22Rv1 (cell line): Measurements from ENCODE around the gene RICTOR.
A peak's percentile ranks its signal among the peaks of the same experiment; 100 is the strongest.

ENCODE experiments used
- H3K27ac ChIP-seq: fragments of 450-650 bp; 2 replicates; pipeline ENCODE4 v1.5.1; 2017
- ZFX ChIP-seq: fragments of 450-650 bp; IDR thresholded peaks from 2 replicates; pipeline ENCODE4 v1.6.1; 2017; ENCODE audit warnings: antibody characterized with exemption, borderline replicate concordance
- TF ChIP-seq, protein P1 (sequence below): fragments of 450-650 bp; IDR thresholded peaks from 2 replicates; pipeline ENCODE4 v1.5.1; 2017; ENCODE audit warnings: mild to moderate bottlenecking

RICTOR gene

GRCh38 chr5:39079147-39079546 is 4.9 kb upstream of the RICTOR start:
- no peak for TF ChIP-seq ZFX
- TF ChIP-seq, protein P1, sequence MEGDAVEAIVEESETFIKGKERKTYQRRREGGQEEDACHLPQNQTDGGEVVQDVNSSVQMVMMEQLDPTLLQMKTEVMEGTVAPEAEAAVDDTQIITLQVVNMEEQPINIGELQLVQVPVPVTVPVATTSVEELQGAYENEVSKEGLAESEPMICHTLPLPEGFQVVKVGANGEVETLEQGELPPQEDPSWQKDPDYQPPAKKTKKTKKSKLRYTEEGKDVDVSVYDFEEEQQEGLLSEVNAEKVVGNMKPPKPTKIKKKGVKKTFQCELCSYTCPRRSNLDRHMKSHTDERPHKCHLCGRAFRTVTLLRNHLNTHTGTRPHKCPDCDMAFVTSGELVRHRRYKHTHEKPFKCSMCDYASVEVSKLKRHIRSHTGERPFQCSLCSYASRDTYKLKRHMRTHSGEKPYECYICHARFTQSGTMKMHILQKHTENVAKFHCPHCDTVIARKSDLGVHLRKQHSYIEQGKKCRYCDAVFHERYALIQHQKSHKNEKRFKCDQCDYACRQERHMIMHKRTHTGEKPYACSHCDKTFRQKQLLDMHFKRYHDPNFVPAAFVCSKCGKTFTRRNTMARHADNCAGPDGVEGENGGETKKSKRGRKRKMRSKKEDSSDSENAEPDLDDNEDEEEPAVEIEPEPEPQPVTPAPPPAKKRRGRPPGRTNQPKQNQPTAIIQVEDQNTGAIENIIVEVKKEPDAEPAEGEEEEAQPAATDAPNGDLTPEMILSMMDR = no peak
- H3K27ac ChIP-seq = no peak overlapping the region

DNA sequence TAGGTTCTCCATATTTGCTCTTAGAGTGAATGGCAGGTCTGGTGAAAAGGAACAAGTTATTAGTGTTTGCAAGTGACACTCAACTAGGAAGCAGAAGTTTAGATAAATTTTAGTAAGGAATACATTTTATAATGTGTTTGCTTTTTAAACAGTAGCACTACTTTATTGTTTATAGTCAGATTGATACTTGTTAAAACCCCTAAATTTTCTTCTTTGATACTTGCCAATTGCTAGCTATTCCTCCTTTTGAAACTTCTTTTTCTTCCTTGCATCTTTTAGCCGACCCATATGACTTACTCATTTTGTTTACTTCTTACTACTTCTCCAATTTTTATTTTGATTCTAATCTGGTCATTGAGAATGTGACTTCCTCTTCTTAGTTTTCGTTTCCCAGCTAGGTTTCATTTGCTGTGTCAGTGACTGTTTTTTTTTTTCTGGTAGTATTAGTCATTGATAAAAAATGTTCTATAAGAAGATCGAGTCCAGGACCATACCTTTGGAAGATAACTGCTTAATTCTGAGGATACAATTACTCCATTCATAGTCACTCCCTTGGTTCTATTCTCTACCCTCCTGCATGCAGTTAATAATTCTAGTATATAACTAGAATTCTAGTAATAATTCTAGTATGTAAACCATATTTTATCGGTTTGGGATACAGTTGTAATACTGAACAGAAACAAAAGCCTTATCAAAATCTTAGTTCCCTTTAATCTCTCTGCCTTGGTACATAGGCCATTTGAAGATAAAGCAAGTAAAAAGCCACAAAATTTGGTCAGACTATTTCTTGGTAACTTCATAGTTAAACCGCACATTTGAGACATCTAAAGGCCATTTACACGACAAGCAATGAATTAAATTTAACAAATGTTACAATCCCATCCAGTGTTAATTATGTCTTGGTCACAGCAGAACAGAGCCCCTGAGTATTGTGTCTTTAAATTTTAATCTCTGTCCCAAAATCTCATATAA is 2.8 kb upstream of the RICTOR start:
- TF ChIP-seq ZFX = no peak
- TF ChIP-seq, protein P1 = no peak
- no peak overlapping the region for H3K27ac ChIP-seq

DNA sequence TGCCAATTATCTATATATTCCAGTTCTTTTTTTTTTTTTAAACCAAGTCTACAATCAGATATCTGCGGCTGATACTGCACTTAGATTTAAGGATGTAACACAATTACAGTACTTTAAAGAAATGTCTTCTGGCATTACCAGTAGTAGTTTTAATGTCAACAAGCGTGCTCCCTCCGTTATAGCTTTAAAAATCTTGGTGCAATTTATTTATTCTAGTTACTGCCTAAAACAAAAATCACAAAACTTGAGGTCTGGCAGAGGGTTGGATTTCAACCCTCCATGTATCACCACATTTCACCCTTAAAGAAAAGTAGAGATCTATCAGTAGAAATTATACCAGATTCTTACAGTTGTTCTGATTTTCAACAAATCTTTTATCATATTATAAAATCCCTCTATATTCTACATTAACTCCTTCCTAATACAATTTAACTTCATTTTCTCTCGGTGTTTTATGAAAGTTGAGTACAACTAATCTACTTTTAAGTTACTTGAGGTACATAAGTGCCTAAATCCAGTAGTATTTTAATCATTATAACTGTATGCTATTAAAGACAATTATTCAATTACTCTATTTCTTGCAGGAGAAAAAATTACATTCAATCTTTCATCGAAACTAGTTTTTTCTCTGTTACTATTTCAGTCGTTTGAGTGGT is 2.0 kb upstream of the RICTOR start:
- no peak overlapping the region for H3K27ac ChIP-seq
- no peak for TF ChIP-seq ZFX
- TF ChIP-seq, protein P1 = no peak

GRCh38 chr5:39073767-39074016 is 507 bp downstream of the RICTOR start:
- peak overlapping the region; percentile 86 for H3K27ac ChIP-seq
- TF ChIP-seq ZFX = no peak
- TF ChIP-seq, protein P1 = no peak

GRCh38 chr5:39072925-39073766 is 1.1 kb downstream of the RICTOR start:
- no peak for TF ChIP-seq ZFX
- TF ChIP-seq, protein P1 = no peak
- peak overlapping the region; percentile 86 for H3K27ac ChIP-seq

GRCh38 chr5:39068099-39068498 is 6.1 kb downstream of the RICTOR start:
- H3K27ac ChIP-seq = no peak overlapping the region
- TF ChIP-seq, protein P1 = no peak
- no peak for TF ChIP-seq ZFX

DNA sequence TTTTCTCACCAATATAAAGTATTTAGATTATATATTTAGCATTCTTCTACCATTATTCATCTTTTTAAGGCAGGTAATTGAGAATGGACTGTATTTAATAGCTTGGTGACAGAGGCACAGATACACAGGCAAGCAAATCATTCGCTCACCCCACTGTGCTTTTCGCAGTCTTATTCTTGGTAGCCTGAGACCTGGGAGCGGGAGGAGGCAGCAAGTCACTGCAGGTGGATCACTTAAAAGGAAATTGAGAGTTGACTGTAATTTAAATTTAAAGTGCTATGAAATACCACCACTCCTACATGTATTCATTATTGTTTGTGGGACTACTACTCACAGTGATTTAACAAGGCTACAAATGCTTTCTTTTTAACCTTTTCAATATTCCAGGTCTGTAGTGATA is 9.7 kb downstream of the RICTOR start:
- TF ChIP-seq, protein P1 = no peak
- TF ChIP-seq ZFX = no peak
- no peak overlapping the region for H3K27ac ChIP-seq
